ENCODE data around the gene IQGAP1.

The IQGAP1 gene

DNA sequence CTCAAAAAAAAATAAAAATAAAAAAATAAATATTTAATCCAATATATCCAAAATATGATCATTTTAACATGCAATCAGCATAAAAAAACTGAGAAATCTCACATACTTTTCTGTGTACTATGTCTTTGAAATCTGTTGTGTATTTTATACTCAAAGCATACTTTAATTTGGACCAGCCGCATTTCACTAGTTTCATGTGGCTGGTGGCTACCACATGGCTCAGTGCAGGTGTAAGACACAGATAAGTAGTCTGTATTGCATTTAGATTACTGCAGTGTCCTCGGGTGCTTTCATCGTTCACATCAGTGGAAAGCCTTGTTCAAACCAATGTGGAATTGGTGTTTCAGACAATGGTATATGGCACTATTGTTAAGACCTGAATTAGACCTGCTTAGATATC is 152.7 kb downstream of the IQGAP1 start:
- no peak overlapping the region for H3K27ac ChIP-seq (ENCODE audit: low read depth, low read length)
- no peak overlapping the region for H3K4me3 ChIP-seq (ENCODE audit: low read length)
- no peaks in the 10 kb centered on the region for H3K36me3 ChIP-seq (ENCODE audit: control insufficient read depth, insufficient read depth, low read length)
- no peak overlapping the region for H3K9ac ChIP-seq (ENCODE audit: low read length)
- peaks cover 14% of the 10 kb centered on the region for H3K4me1 ChIP-seq (ENCODE audit: control insufficient read depth, insufficient read depth, low read length)
- no peaks in the 10 kb centered on the region for H3K27me3 ChIP-seq (ENCODE audit: control insufficient read depth, insufficient read depth, low read length)

DNA sequence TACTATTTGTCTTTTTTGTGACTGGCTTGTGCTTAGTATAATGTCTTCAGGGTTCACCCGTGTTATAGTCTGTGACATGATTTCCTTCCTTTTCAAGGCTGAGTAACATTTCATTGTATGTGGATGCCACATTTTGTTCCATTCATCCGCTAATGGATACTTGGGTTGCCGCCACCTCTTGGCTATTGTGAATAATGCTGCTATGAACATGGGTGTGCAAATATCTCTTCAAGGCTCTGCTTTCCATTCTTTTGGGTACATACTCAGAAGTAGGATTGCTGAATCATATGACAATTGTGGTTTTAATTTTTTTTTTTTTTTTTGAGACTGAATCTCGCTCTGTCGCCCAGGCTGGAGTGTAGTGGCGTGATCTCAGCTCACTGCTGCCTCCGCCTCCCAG is 157.1 kb downstream of the IQGAP1 start:
- no peaks in the 10 kb centered on the region for H3K27me3 ChIP-seq (ENCODE audit: control insufficient read depth, insufficient read depth, low read length)
- no peak overlapping the region for H3K9ac ChIP-seq (ENCODE audit: low read length)
- H3K36me3 ChIP-seq (ENCODE audit: control insufficient read depth, insufficient read depth, low read length), result no peaks in the 10 kb centered on the region
- H3K4me1 ChIP-seq (ENCODE audit: control insufficient read depth, insufficient read depth, low read length), result no peaks in the 10 kb centered on the region
- no peak overlapping the region for H3K27ac ChIP-seq (ENCODE audit: low read depth, low read length)
- H3K4me3 ChIP-seq (ENCODE audit: low read length), result no peak overlapping the region

DNA sequence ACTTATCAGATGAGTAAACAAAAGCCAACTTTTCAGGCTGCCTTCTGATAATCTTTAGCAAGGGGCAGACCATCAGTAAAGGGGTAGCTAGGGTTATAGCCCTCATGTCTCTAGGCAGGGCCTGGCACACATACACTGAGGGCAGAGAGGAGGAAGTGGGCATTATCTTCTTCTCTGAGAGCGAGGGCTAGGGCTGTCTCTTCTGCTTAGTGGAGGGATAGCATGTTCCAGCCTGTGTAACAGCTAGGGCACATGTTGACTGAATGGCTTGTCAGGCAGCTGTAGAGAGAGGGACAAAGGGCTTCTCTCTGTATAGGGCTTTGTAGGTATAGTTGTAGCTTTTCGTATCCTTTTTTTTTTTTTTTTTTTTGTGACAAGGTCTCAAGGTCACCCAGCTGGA is 159.5 kb downstream of the IQGAP1 start:
- no peak overlapping the region for H3K9ac ChIP-seq (ENCODE audit: low read length)
- H3K4me3 ChIP-seq (ENCODE audit: low read length), result no peak overlapping the region
- H3K27me3 ChIP-seq (ENCODE audit: control insufficient read depth, insufficient read depth, low read length), result no peaks in the 10 kb centered on the region
- H3K27ac ChIP-seq (ENCODE audit: low read depth, low read length), result no peak overlapping the region
- H3K4me1 ChIP-seq (ENCODE audit: control insufficient read depth, insufficient read depth, low read length), result peaks cover 6% of the 10 kb centered on the region
- no peaks in the 10 kb centered on the region for H3K36me3 ChIP-seq (ENCODE audit: control insufficient read depth, insufficient read depth, low read length)

DNA sequence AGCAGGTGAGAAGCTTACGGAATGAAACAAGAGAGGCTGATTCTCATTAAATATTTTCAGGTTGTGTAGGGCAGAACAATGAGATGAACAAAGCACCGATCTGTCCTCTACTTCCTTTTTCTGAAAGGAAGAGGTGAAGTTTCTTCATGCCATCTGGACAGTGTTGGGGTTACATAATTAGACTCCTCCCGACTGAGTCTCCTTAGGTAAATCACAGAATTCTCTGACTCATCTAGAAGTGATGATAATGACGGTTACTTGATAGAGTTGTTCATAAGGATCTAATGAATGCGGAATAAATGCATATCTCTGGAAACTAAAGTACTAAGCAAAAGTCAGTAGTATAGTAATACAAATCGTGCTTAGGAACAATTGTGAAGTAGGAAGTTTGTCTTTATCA is 162.9 kb downstream of the IQGAP1 start:
- no peak overlapping the region for H3K4me3 ChIP-seq (ENCODE audit: low read length)
- H3K27me3 ChIP-seq (ENCODE audit: control insufficient read depth, insufficient read depth, low read length), result no peaks in the 10 kb centered on the region
- peaks cover 2% of the 10 kb centered on the region for H3K36me3 ChIP-seq (ENCODE audit: control insufficient read depth, insufficient read depth, low read length)
- no peak overlapping the region for H3K9ac ChIP-seq (ENCODE audit: low read length)
- no peak overlapping the region for H3K27ac ChIP-seq (ENCODE audit: low read depth, low read length)
- H3K4me1 ChIP-seq (ENCODE audit: control insufficient read depth, insufficient read depth, low read length), result peaks cover 20% of the 10 kb centered on the region
